KG1 (cell line): ENCODE measurements around the gene MNAT1.
"Not testable (repeated sequence)": the region's sequence is repeated elsewhere in the genome, so short reads cannot be mapped to it uniquely, and the experiment has no call there.

Experiments
- DNase-seq: peaks from one replicate; lab custom pipeline; 2025; lab: John Stamatoyannopoulos, UW

The MNAT1 gene

GRCh38 chr14:60738843-60739508 lies 4.4 kb downstream of the MNAT1 start:
- no peak for DNase-seq

- DNase-seq: no peak
These were observed 10.0 kb downstream of the MNAT1 start for GRCh38 chr14:60744566-60744965.

- DNase-seq: peak; percentile 72
These were observed 18.9 kb downstream of the MNAT1 start for GRCh38 chr14:60753264-60754119.

- no peak for DNase-seq
These were observed 22.3 kb downstream of the MNAT1 start for GRCh38 chr14:60756847-60757246.

- DNase-seq: no peak
These were observed 23.0 kb downstream of the MNAT1 start for GRCh38 chr14:60757567-60758002.

- DNase-seq: no peak
These were observed 24.3 kb downstream of the MNAT1 start for GRCh38 chr14:60758885-60759284.

GRCh38 chr14:60760209-60760608 lies 25.6 kb downstream of the MNAT1 start:
- no peak for DNase-seq

GRCh38 chr14:60760644-60761364 lies 26.2 kb downstream of the MNAT1 start:
- DNase-seq: no peak

GRCh38 chr14:60768602-60769001 lies 34.0 kb downstream of the MNAT1 start:
- no peak for DNase-seq

- DNase-seq: no peak
These were observed 36.6 kb downstream of the MNAT1 start for GRCh38 chr14:60771117-60771516.

- no peak for DNase-seq
These were observed 39.0 kb downstream of the MNAT1 start for GRCh38 chr14:60773558-60773957.

- no peak for DNase-seq
These were observed 40.7 kb downstream of the MNAT1 start for GRCh38 chr14:60775296-60775695.

GRCh38 chr14:60777856-60778578 lies 43.5 kb downstream of the MNAT1 start:
- no peak for DNase-seq

- not testable (repeated sequence) for DNase-seq
These were observed 45.4 kb downstream of the MNAT1 start for GRCh38 chr14:60779745-60780514.

GRCh38 chr14:60780558-60780957 lies 46.0 kb downstream of the MNAT1 start:
- not testable (repeated sequence) for DNase-seq

GRCh38 chr14:60786905-60787304 lies 52.3 kb downstream of the MNAT1 start:
- no peak for DNase-seq

GRCh38 chr14:60789656-60790055 lies 55.1 kb downstream of the MNAT1 start:
- DNase-seq: no peak

GRCh38 chr14:60790850-60791249 lies 56.3 kb downstream of the MNAT1 start:
- no peak for DNase-seq

- DNase-seq: no peak
These were observed 61.9 kb downstream of the MNAT1 start for GRCh38 chr14:60796434-60796833.

GRCh38 chr14:60800409-60800808 lies 65.8 kb downstream of the MNAT1 start:
- no peak for DNase-seq

GRCh38 chr14:60803871-60804270 lies 69.3 kb downstream of the MNAT1 start:
- DNase-seq: no peak
